ENCODE data around the gene FCRL1.

Gene FCRL1

GRCh38 chr1:157758018-157758417, 61.9 kb downstream of the FCRL1 start:
- ChIA-PET CTCF (interaction anchor here (0.8 kb wide), 1 partner anchor 169 kb away, joined by 5 read pairs; no protein-coding TSS in a partner anchor), POLR2A (no interaction called here)
- DNase-seq (ENCODE audit: extremely low spot score): no peak
- no peak for TF ChIP-seq NFRKB (IDR thresholded peaks at IDR 0.05)

DNA sequence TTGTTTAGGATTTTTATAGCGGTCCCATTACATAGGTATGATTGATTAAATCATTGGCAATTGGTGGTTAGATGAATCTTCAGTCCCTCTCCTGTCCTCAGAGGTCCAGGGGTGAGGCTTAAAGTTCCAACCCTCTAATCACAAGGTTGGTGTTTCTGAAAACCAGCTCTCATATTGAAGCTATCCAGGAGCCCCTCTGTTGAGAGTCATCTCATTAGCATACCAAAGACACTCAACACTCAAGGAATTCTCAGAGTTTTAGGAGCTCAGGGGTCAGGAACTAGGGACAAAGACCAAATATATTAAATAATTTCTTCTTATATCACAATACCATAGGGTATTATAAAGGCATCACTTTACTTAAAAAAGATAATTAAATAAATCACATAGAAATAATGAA, 66.3 kb downstream of the FCRL1 start:
- CTCF ChIA-PET: no interaction called here
- POLR2A ChIA-PET: no interaction called here
- DNase-seq (ENCODE audit: extremely low spot score): no peak
- no peak for TF ChIP-seq SUZ12 (IDR thresholded peaks at IDR 0.05)
- TF ChIP-seq ARNT (IDR thresholded peaks at IDR 0.05): no peak
- TF ChIP-seq LEF1 (IDR thresholded peaks at IDR 0.05; ENCODE audit: borderline replicate concordance): no peak
- no peak for TF ChIP-seq CTBP1 (IDR thresholded peaks at IDR 0.05; ENCODE audit: borderline replicate concordance)
- no peak for TF ChIP-seq BHLHE40 (IDR thresholded peaks at IDR 0.05; ENCODE audit: borderline replicate concordance)
- no peak for TF ChIP-seq FOXM1 (IDR thresholded peaks at IDR 0.05; ENCODE audit: borderline replicate concordance)
- TF ChIP-seq SP1 (IDR thresholded peaks at IDR 0.05): no peak
- TF ChIP-seq, protein P1, sequence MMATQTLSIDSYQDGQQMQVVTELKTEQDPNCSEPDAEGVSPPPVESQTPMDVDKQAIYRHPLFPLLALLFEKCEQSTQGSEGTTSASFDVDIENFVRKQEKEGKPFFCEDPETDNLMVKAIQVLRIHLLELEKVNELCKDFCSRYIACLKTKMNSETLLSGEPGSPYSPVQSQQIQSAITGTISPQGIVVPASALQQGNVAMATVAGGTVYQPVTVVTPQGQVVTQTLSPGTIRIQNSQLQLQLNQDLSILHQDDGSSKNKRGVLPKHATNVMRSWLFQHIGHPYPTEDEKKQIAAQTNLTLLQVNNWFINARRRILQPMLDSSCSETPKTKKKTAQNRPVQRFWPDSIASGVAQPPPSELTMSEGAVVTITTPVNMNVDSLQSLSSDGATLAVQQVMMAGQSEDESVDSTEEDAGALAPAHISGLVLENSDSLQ (IDR thresholded peaks at IDR 0.05): no peak
- TF ChIP-seq FOXA1 (IDR thresholded peaks at IDR 0.05): no peak
- no peak for TF ChIP-seq HDGF (IDR thresholded peaks at IDR 0.05; ENCODE audit: borderline replicate concordance)
- no peak for TF ChIP-seq FOXK2 (IDR thresholded peaks at IDR 0.05)

GRCh38 chr1:157751283-157751682, 68.6 kb downstream of the FCRL1 start:
- no peak for DNase-seq (ENCODE audit: extremely low spot score)
- CTCF ChIA-PET: no interaction called here
- POLR2A ChIA-PET: no interaction called here
- TF ChIP-seq L3MBTL2 (conservative IDR thresholded peaks at IDR 0.05) (no peak), FOXM1 (IDR thresholded peaks at IDR 0.05; ENCODE audit: borderline replicate concordance) (no peak), CTBP1 (IDR thresholded peaks at IDR 0.05; ENCODE audit: borderline replicate concordance) (no peak), TARDBP (IDR thresholded peaks at IDR 0.05) (no peak), FOXA1 (IDR thresholded peaks at IDR 0.05) (no peak), HDGF (IDR thresholded peaks at IDR 0.05; ENCODE audit: borderline replicate concordance) (no peak), SP1 (IDR thresholded peaks at IDR 0.05) (no peak), ZNF384 (IDR thresholded peaks at IDR 0.05) (no peak), ELF4 (IDR thresholded peaks at IDR 0.05) (no peak), SUZ12 (IDR thresholded peaks at IDR 0.05) (no peak), LEF1 (IDR thresholded peaks at IDR 0.05; ENCODE audit: borderline replicate concordance) (no peak), NFRKB (IDR thresholded peaks at IDR 0.05) (no peak), ARNT (IDR thresholded peaks at IDR 0.05) (no peak), FOXK2 (IDR thresholded peaks at IDR 0.05) (no peak), BHLHE40 (IDR thresholded peaks at IDR 0.05; ENCODE audit: borderline replicate concordance) (no peak)
- TF ChIP-seq, protein P1 (IDR thresholded peaks at IDR 0.05): no peak

- CTCF ChIA-PET: no interaction called here
These were observed 71.6 kb downstream of the FCRL1 start for GRCh38 chr1:157748262-157748817.

More at GRCh38 chr1:157748262-157748817, 71.6 kb downstream of the FCRL1 start:
- no peak for DNase-seq (ENCODE audit: extremely low spot score)
- TF ChIP-seq FOXA1 (IDR thresholded peaks at IDR 0.05): no peak
- no peak for TF ChIP-seq SUZ12 (IDR thresholded peaks at IDR 0.05)
- TF ChIP-seq ELF4 (IDR thresholded peaks at IDR 0.05): no peak
- TF ChIP-seq LEF1 (IDR thresholded peaks at IDR 0.05; ENCODE audit: borderline replicate concordance): no peak
- TF ChIP-seq L3MBTL2 (conservative IDR thresholded peaks at IDR 0.05): no peak
- TF ChIP-seq SP1 (IDR thresholded peaks at IDR 0.05): no peak
- POLR2A ChIA-PET: no interaction called here
